Activated T-helper 2 cell treated with anti-CD3 and anti-CD28 coated beads, Interferon-gamma antibody, Interleukin-2, Interleukin-4, amounts not matched to agents 10 μg/mL and 5 μg/mL and 100 μg/mL, durations not matched to agents 14 hours and 24 hours and 36 hours (primary cell): Measurements from ENCODE around the gene MYDGF. TPM values are rescaled to one million over a fixed set of nuclear protein-coding genes. Genes with fewer than 3 reads are reported as not detected.

Experiments used
- DNase-seq: peaks from one replicate; pipeline ENCODE4 v3.0.0; 2021; ENCODE audit warnings: low spot score
- H3K27ac Mint-ChIP-seq: one replicate; pipeline ENCODE4 v1.8.0; 2021; ENCODE audit warnings: mixed read lengths
- H3K27me3 Mint-ChIP-seq: one replicate; pipeline ENCODE4 v1.8.0; 2021; ENCODE audit warnings: low read depth, mixed read lengths
- H3K36me3 Mint-ChIP-seq: one replicate; pipeline ENCODE4 v1.8.0; 2021; ENCODE audit warnings: low read depth, mixed read lengths
- H3K4me1 Mint-ChIP-seq: one replicate; pipeline ENCODE4 v1.8.0; 2021; ENCODE audit warnings: low read depth, mixed read lengths
- H3K4me3 Mint-ChIP-seq: one replicate; pipeline ENCODE4 v1.8.0; 2021; ENCODE audit warnings: low read depth, mild to moderate bottlenecking, moderate library complexity, mixed read lengths
- H3K9me3 Mint-ChIP-seq: one replicate; pipeline ENCODE4 v1.8.0; 2021; ENCODE audit warnings: mixed read lengths
- intact Hi-C: fragments of 100-400 bp; cut with micrococcal nuclease; formaldehyde crosslinking; loops from one replicate; pipeline ENCODE4 v1.15.1; 2023
- total RNA-seq: library from RNA; stranded (reverse); gene quantifications from 2 replicates; pipeline ENCODE4 v1.2.3, GENCODE V29; 2022

MYDGF gene
- total RNA-seq, 1 donor from 2014 or later, result 105 TPM

DNA sequence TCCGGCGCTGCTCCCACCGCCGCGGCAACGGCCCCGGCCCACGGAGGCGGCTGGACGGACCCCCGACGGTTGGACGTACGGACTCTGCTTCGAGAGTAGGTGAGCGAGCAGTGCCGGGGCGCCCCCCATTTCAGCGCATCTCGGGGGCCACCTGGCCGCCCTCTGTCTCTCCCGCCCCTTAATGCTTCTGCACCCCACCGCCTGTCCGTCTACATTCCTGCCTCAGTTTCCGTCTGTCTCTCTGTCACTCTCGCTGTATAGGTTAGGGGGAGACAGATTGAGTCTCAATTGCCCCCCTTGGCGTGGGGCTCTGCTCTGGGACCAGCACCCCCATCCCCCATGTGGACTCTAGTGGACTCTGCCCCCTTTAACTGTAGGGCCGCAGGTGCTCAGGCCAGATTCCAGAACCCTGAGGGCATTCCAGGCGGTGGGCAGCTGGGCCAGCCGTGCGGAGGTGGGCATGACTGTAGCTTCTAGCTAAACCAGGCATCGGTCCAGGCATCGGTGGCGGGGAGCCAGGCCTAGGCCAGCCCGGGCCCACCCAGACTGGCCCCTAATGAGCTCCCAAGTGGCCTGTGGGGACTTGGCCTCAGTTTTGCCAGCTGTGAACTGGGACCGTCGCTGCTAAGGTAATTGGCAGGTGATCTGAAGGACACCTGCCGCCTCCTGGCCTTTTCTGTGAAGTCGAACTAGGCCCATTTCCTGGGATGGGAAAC is 30.5 kb downstream of the MYDGF start:
- peak overlapping the region; percentile 100 for H3K4me3 Mint-ChIP-seq
- DNase-seq, result no peak
- peak overlapping the region; percentile 88 for H3K27ac Mint-ChIP-seq
- no peaks in the 10 kb centered on the region for H3K27me3 Mint-ChIP-seq
- no peaks in the 10 kb centered on the region for H3K36me3 Mint-ChIP-seq
- peaks cover 21% of the 10 kb centered on the region for H3K4me1 Mint-ChIP-seq
- no peaks in the 10 kb centered on the region for H3K9me3 Mint-ChIP-seq
- intact Hi-C loops, result loop anchor here (5.0 kb wide), 1 partner anchor 82 kb away; the partner anchor contains the start of gene SEMA6B

GRCh38 chr19:4638828-4639530 is 31.2 kb downstream of the MYDGF start, which contains the start of gene TNFAIP8L1:
Gene TNFAIP8L1, plus strand, starts transcription at chr19:4639516. Its CDS starts 12,354 bp downstream, at chr19:4651870.
- Mint-ChIP-seq H3K36me3 (no peaks in the 10 kb centered on the region), H3K4me3 (peak within 1 kb of the TSS; percentile 100), H3K27me3 (no peaks in the 10 kb centered on the region), H3K27ac (peak within 1 kb of the TSS; percentile 98), H3K4me1 (peaks cover 27% of the 10 kb centered on the region), H3K9me3 (no peaks in the 10 kb centered on the region)
- DNase-seq, result peak; percentile 96
- intact Hi-C loops, result loop anchor here (5.0 kb wide), 1 partner anchor 82 kb away; the partner anchor contains the start of gene SEMA6B

DNA sequence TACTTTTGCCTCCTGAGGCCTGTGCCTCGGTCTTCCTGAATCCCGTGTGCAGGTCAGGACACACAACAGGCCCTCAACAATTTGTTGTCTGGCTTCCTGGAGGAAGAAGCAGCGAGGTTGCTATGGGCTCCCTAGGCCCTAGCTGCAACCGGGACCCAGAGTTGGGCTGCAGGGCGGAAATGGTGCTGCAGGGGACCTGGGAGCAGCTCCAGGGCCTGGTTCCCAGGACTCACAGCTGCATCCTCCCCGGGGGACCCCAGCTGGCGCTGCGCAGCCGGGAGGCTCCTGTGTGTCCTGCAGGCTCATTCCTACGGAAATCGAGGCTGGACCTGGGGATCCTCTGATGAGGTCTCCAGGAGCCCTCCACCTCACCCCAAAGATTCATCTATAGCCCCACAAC is 31.8 kb downstream of the MYDGF start:
- no peaks in the 10 kb centered on the region for H3K9me3 Mint-ChIP-seq
- no peaks in the 10 kb centered on the region for H3K36me3 Mint-ChIP-seq
- H3K27ac Mint-ChIP-seq, result peak overlapping the region; percentile 98
- DNase-seq, result no peak
- no peaks in the 10 kb centered on the region for H3K27me3 Mint-ChIP-seq
- peaks cover 29% of the 10 kb centered on the region for H3K4me1 Mint-ChIP-seq
- intact Hi-C loops, result loop anchor here (5.0 kb wide), 1 partner anchor 81 kb away; the partner anchor contains the start of gene SEMA6B
- H3K4me3 Mint-ChIP-seq, result no peak overlapping the region

GRCh38 chr19:4636761-4637160 is 33.4 kb downstream of the MYDGF start:
- Mint-ChIP-seq H3K27ac (no peak overlapping the region), H3K27me3 (no peaks in the 10 kb centered on the region), H3K4me1 (peaks cover 30% of the 10 kb centered on the region), H3K9me3 (no peaks in the 10 kb centered on the region), H3K4me3 (no peak overlapping the region), H3K36me3 (no peaks in the 10 kb centered on the region)
- intact Hi-C loops, result loop anchor here (1.0 to 5.0 kb wide), 2 partner anchors 60 to 79 kb away; partner anchors contain the start of gene SEMA6B
- DNase-seq, result no peak

GRCh38 chr19:4636151-4636717 is 33.9 kb downstream of the MYDGF start:
- intact Hi-C loops, result loop anchor here (1.0 to 5.0 kb wide), 2 partner anchors 60 to 79 kb away; partner anchors contain the start of gene SEMA6B
- Mint-ChIP-seq H3K4me1 (peaks cover 28% of the 10 kb centered on the region), H3K4me3 (peak overlapping the region; percentile 21), H3K27me3 (no peaks in the 10 kb centered on the region), H3K36me3 (no peaks in the 10 kb centered on the region), H3K27ac (no peak overlapping the region), H3K9me3 (no peaks in the 10 kb centered on the region)
- peak; percentile 70 for DNase-seq

GRCh38 chr19:4635754-4636116 is 34.4 kb downstream of the MYDGF start:
- H3K27ac Mint-ChIP-seq, result no peak overlapping the region
- no peaks in the 10 kb centered on the region for H3K9me3 Mint-ChIP-seq
- H3K27me3 Mint-ChIP-seq, result no peaks in the 10 kb centered on the region
- no peaks in the 10 kb centered on the region for H3K36me3 Mint-ChIP-seq
- intact Hi-C loops, result loop anchor here (1.0 to 5.0 kb wide), 2 partner anchors 59 to 78 kb away; partner anchors contain the start of gene SEMA6B
- peak overlapping the region; percentile 21 for H3K4me3 Mint-ChIP-seq
- DNase-seq, result no peak
- H3K4me1 Mint-ChIP-seq, result peaks cover 27% of the 10 kb centered on the region

- peak overlapping the region; percentile 63 for H3K27ac Mint-ChIP-seq
- H3K36me3 Mint-ChIP-seq, result no peaks in the 10 kb centered on the region
- peak; percentile 43 for DNase-seq
- H3K27me3 Mint-ChIP-seq, result no peaks in the 10 kb centered on the region
- peaks cover 17% of the 10 kb centered on the region for H3K4me1 Mint-ChIP-seq
- H3K9me3 Mint-ChIP-seq, result no peaks in the 10 kb centered on the region
- intact Hi-C loops, result no loop called here
- H3K4me3 Mint-ChIP-seq, result no peak overlapping the region
Measured at GRCh38 chr19:4633140-4633967, 36.8 kb downstream of the MYDGF start.

DNA sequence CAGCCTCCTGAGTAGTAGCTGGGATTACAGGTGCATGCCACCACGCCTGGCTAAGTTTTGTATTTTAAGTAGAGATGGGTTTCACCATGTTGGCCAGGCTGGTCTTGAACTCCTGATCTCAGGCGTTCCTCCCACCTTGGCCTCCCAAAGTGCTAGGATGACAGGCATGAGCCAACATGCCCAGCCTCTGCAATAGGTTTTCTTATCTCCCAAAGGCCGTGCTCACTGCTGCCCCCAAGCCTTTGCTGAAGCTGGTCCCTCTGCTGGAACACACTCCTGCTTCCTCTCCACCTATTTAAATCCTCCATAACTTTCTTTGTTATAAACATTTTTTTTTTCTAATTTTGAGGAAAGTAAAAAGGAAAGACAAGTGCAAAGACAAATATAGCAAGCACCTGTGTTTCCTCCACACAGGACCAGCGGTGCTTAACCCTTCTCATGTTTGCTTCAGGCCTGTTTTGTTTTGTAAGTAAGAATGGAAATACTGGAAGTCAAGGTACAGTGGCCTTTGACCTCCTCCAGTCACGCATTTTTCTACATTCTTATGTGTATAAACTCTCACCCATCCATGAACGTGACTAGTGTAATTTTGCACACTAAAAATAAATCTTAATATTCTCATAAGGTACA is 45.3 kb downstream of the MYDGF start:
- DNase-seq, result no peak
- intact Hi-C loops, result no loop called here
- Mint-ChIP-seq H3K4me3 (no peak overlapping the region), H3K4me1 (no peaks in the 10 kb centered on the region), H3K9me3 (no peaks in the 10 kb centered on the region), H3K27ac (no peak overlapping the region), H3K27me3 (no peaks in the 10 kb centered on the region), H3K36me3 (no peaks in the 10 kb centered on the region)

- Mint-ChIP-seq H3K27ac (no peak overlapping the region), H3K4me1 (no peaks in the 10 kb centered on the region), H3K36me3 (no peaks in the 10 kb centered on the region), H3K4me3 (no peak overlapping the region), H3K27me3 (no peaks in the 10 kb centered on the region), H3K9me3 (no peaks in the 10 kb centered on the region)
- no peak for DNase-seq
- intact Hi-C loops, result no loop called here
Measured at GRCh38 chr19:4624301-4624700, 45.8 kb downstream of the MYDGF start.

- no peak overlapping the region for H3K4me3 Mint-ChIP-seq
- intact Hi-C loops, result no loop called here
- no peaks in the 10 kb centered on the region for H3K27me3 Mint-ChIP-seq
- no peak for DNase-seq
- no peaks in the 10 kb centered on the region for H3K4me1 Mint-ChIP-seq
- no peak overlapping the region for H3K27ac Mint-ChIP-seq
- H3K36me3 Mint-ChIP-seq, result no peaks in the 10 kb centered on the region
- H3K9me3 Mint-ChIP-seq, result no peaks in the 10 kb centered on the region
Measured at GRCh38 chr19:4622695-4623421, 47.3 kb downstream of the MYDGF start.

- intact Hi-C loops, result no loop called here
- no peak for DNase-seq
- H3K27ac Mint-ChIP-seq, result no peak overlapping the region
- no peak overlapping the region for H3K4me3 Mint-ChIP-seq
- no peaks in the 10 kb centered on the region for H3K9me3 Mint-ChIP-seq
- no peaks in the 10 kb centered on the region for H3K36me3 Mint-ChIP-seq
- H3K27me3 Mint-ChIP-seq, result no peaks in the 10 kb centered on the region
- no peaks in the 10 kb centered on the region for H3K4me1 Mint-ChIP-seq
Measured at GRCh38 chr19:4620675-4621074, 49.5 kb downstream of the MYDGF start.
